Small intestine (tissue), 7 donors: ENCODE data around the gene MLIP. TPM values are rescaled to one million over a fixed set of nuclear protein-coding genes. Genes with fewer than 3 reads are reported as not detected.

Experiments
- DNase-seq, 2 donors: peaks; one replicate each; pipeline versions ENCODE4 v3.0.0 to v3.0.0-alpha.2; 2013
- FAIRE-seq: peaks from 2 replicates; lab custom pipeline; 2012; peaks lifted over from hg19 to GRCh38; lab: Jason Lieb, UNC
- H3K27ac ChIP-seq, 3 donors: one replicate each; pipeline ENCODE4 v1.5.1; 2013; ENCODE audit warnings: low read length in 2 of 3, mild to moderate bottlenecking in 2 of 3, control low read depth in 1 of 3, inconsistent platforms in 1 of 3, low read depth in 1 of 3, moderate library complexity in 1 of 3
- H3K27me3 ChIP-seq, 3 donors: one replicate each; pipeline ENCODE4 v1.6.1; 2013; ENCODE audit warnings: low read length in 3 of 3, inconsistent platforms in 1 of 3; ENCODE audit not compliant: control insufficient read depth in 3 of 3, insufficient read depth in 3 of 3
- H3K36me3 ChIP-seq, 3 donors: one replicate each; pipeline ENCODE4 v1.6.1; 2013; ENCODE audit warnings: low read length in 3 of 3, inconsistent platforms in 1 of 3, low read depth in 1 of 3, mild to moderate bottlenecking in 1 of 3, moderate library complexity in 1 of 3; ENCODE audit not compliant: control insufficient read depth in 3 of 3, insufficient read depth in 2 of 3
- H3K4me1 ChIP-seq, 3 donors: one replicate each; pipeline ENCODE4 v1.6.1; 2013; ENCODE audit warnings: low read length in 2 of 3, inconsistent platforms in 1 of 3, low read depth in 1 of 3, mild to moderate bottlenecking in 1 of 3, moderate library complexity in 1 of 3; ENCODE audit not compliant: control insufficient read depth in 3 of 3, insufficient read depth in 2 of 3
- H3K4me3 ChIP-seq, 3 donors: one replicate each; pipeline ENCODE4 v1.5.1; 2013; ENCODE audit warnings: low read length in 3 of 3, control low read depth in 1 of 3, inconsistent platforms in 1 of 3, low read depth in 1 of 3, mild to moderate bottlenecking in 1 of 3, moderate library complexity in 1 of 3
- H3K9me3 ChIP-seq, 2 donors: one replicate each; pipeline ENCODE4 v1.6.1; 2013; ENCODE audit warnings: low read depth in 1 of 2, low read length in 1 of 2; ENCODE audit not compliant: control insufficient read depth in 2 of 2, insufficient read depth in 1 of 2
- WGBS, 3 donors: extraction: QIAGEN DNeasy Blood & Tissue Kit; methylation state at CpG; one replicate each; pipeline ENCODE4 v1.1.7; 2013; 5-methylcytosine and 5-hydroxymethylcytosine counted together
- polyA plus RNA-seq, 4 donors: library from polyadenylated mRNA; stranded (reverse) in 3 of 4; unstranded in 1 of 4; fragments of 200-250 nt in 3 of 4; fragments of 120-200 nt in 1 of 4; gene quantifications; one replicate each; pipeline versions ENCODE4 v1.2.1 to v1.2.3, GENCODE V29; 2013
- donor health status: healthy with polysubstance abuse.
- donor health status: control.
- donor health status: control.
- donor health status: Bipolar disorder and iron deficiency.
- donor health status: healthy.

The MLIP gene
- polyA plus RNA-seq, 4 donors = 0.44 to 5.1 (median 2.2) TPM

- DNase-seq (no peak), FAIRE-seq (no peak)
- Histone ChIP-seq H3K4me1 (no peaks in the 10 kb centered on the region), H3K27ac (no peak overlapping the region), H3K4me3 (no peak overlapping the region), H3K27me3 (no peaks in the 10 kb centered on the region), H3K9me3 (no peaks in the 10 kb centered on the region), H3K36me3 (no peaks in the 10 kb centered on the region)
- WGBS, 3 donors = 73 to 94% (median 92%) methylated on average over 2 of the region's 2 CpGs
Observed at GRCh38 chr6:54134935-54135334, 23.7 kb downstream of the MLIP start.

- peak; percentile 96 for FAIRE-seq
- 6 to 29% (median 14%) methylated on average over 2 of the region's 2 CpGs for WGBS, 3 donors
- Histone ChIP-seq H3K4me1 (no peaks in the 10 kb centered on the region), H3K27ac (no peak overlapping the region), H3K36me3 (no peaks in the 10 kb centered on the region), H3K4me3 (no peak overlapping the region), H3K9me3 (no peaks in the 10 kb centered on the region), H3K27me3 (no peaks in the 10 kb centered on the region)
- peak; percentile 67 to 81 for DNase-seq
Observed at GRCh38 chr6:54135665-54136369, 24.6 kb downstream of the MLIP start.

- H3K36me3 ChIP-seq = no peaks in the 10 kb centered on the region
- DNase-seq = no peak
- H3K27me3 ChIP-seq = no peaks in the 10 kb centered on the region
- 80 to 90% (median 84%) methylated on average over 1 of the region's 1 CpG for WGBS, 3 donors
- no peak for FAIRE-seq
- H3K27ac ChIP-seq = no peak overlapping the region
- H3K4me1 ChIP-seq = no peaks in the 10 kb centered on the region
- no peaks in the 10 kb centered on the region for H3K9me3 ChIP-seq
- H3K4me3 ChIP-seq = no peak overlapping the region
Observed at GRCh38 chr6:54138795-54139194, 27.6 kb downstream of the MLIP start.

GRCh38 chr6:54140811-54141210, 29.6 kb downstream of the MLIP start:
- FAIRE-seq (no peak), DNase-seq (no peak)
- Histone ChIP-seq H3K36me3 (no peaks in the 10 kb centered on the region), H3K27ac (no peak overlapping the region), H3K27me3 (no peaks in the 10 kb centered on the region), H3K4me3 (no peak overlapping the region), H3K9me3 (no peaks in the 10 kb centered on the region), H3K4me1 (no peaks in the 10 kb centered on the region)

- H3K36me3 ChIP-seq = no peaks in the 10 kb centered on the region
- no peaks in the 10 kb centered on the region for H3K27me3 ChIP-seq
- H3K4me1 ChIP-seq = no peaks in the 10 kb centered on the region
- FAIRE-seq (no peak), DNase-seq (no peak)
- no peak overlapping the region for H3K4me3 ChIP-seq
- H3K27ac ChIP-seq = no peak overlapping the region
- 88 to 90% (median 88%) methylated on average over 12 of the region's 12 CpGs for WGBS, 3 donors
- no peaks in the 10 kb centered on the region for H3K9me3 ChIP-seq
Observed at GRCh38 chr6:54142889-54143519, 31.8 kb downstream of the MLIP start.

- no peaks in the 10 kb centered on the region for H3K36me3 ChIP-seq
- 2 to 56% (median 53%) methylated on average over 1 of the region's 1 CpG for WGBS, 3 donors
Observed at GRCh38 chr6:54151861-54152260, 40.6 kb downstream of the MLIP start.

GRCh38 chr6:54156650-54157250, 45.5 kb downstream of the MLIP start:
- Histone ChIP-seq H3K27ac (no peak overlapping the region), H3K9me3 (no peaks in the 10 kb centered on the region), H3K4me3 (no peak overlapping the region), H3K4me1 (no peaks in the 10 kb centered on the region), H3K36me3 (no peaks in the 10 kb centered on the region), H3K27me3 (no peaks in the 10 kb centered on the region)
- FAIRE-seq (no peak), DNase-seq (no peak)

More at GRCh38 chr6:54151861-54152260, 40.6 kb downstream of the MLIP start:
- H3K4me1 ChIP-seq = no peaks in the 10 kb centered on the region
- H3K27ac ChIP-seq = no peak overlapping the region
- FAIRE-seq = no peak
- no peak overlapping the region for H3K4me3 ChIP-seq
- H3K27me3 ChIP-seq = peaks cover 0 to 3% (median 0%) of the 10 kb centered on the region in 3 donors
- DNase-seq = no peak
- H3K9me3 ChIP-seq = no peaks in the 10 kb centered on the region

- Histone ChIP-seq H3K27me3 (no peaks in the 10 kb centered on the region), H3K4me3 (no peak overlapping the region), H3K4me1 (no peaks in the 10 kb centered on the region), H3K36me3 (no peaks in the 10 kb centered on the region), H3K9me3 (no peaks in the 10 kb centered on the region), H3K27ac (no peak overlapping the region)
- no peak for DNase-seq
- no peak for FAIRE-seq
Observed at GRCh38 chr6:54157405-54157804, 46.2 kb downstream of the MLIP start.
